Mesenchymal stem cell (in vitro differentiated cells and primary cell): Measurements from ENCODE around the gene FGGY.
"Not testable (repeated sequence)": the region's sequence is repeated elsewhere in the genome, so short reads cannot be mapped to it uniquely, and the experiment has no call there.

Source experiments
- DNase-seq: peaks from one replicate; pipeline ENCODE4 v3.0.0-alpha.2; 2013
- H2AFZ ChIP-seq: one replicate; pipeline ENCODE4 v1.6.1; 2013; ENCODE audit warnings: low read depth, mild to moderate bottlenecking, control low read depth, inconsistent platforms, low read length, moderate library complexity
- H2AK5ac ChIP-seq: 2 replicates; pipeline ENCODE4 v1.6.1; 2013; ENCODE audit warnings: low read length, moderate library complexity, mild to moderate bottlenecking, inconsistent platforms; ENCODE audit not compliant: severe bottlenecking
- H2BK120ac ChIP-seq: one replicate; pipeline ENCODE4 v1.6.1; 2013; ENCODE audit warnings: low read depth, mild to moderate bottlenecking, inconsistent platforms, low read length, moderate library complexity
- H2BK12ac ChIP-seq, 2 experiments: one replicate each; pipeline ENCODE4 v1.6.1; 2013; ENCODE audit warnings: inconsistent platforms in 2 of 2, low read length in 2 of 2, mild to moderate bottlenecking in 2 of 2, moderate library complexity in 2 of 2, control low read depth in 1 of 2
- H2BK15ac ChIP-seq: one replicate; pipeline ENCODE4 v1.6.1; 2013; ENCODE audit warnings: mild to moderate bottlenecking, low read depth, inconsistent platforms; ENCODE audit not compliant: poor library complexity, severe bottlenecking
- H2BK5ac ChIP-seq: 2 replicates; pipeline ENCODE4 v1.6.1; 2013; ENCODE audit warnings: low read depth, mild to moderate bottlenecking, low read length, control low read depth, inconsistent platforms; ENCODE audit not compliant: poor library complexity, severe bottlenecking
- H3K14ac ChIP-seq, 2 experiments: one replicate each; pipeline ENCODE4 v1.6.1; 2013; ENCODE audit warnings: inconsistent platforms in 2 of 2, low read length in 2 of 2, control low read depth in 1 of 2, mild to moderate bottlenecking in 1 of 2, moderate library complexity in 1 of 2
- H3K18ac ChIP-seq, 2 experiments: one replicate each; pipeline ENCODE4 v1.6.1; 2013; ENCODE audit warnings: inconsistent platforms in 2 of 2, low read length in 2 of 2, control low read depth in 1 of 2, low read depth in 1 of 2, mild to moderate bottlenecking in 1 of 2
- H3K23ac ChIP-seq, 2 experiments: one replicate each; pipeline ENCODE4 v1.6.1; 2013; ENCODE audit warnings: inconsistent platforms in 2 of 2, low read length in 2 of 2, mild to moderate bottlenecking in 2 of 2, moderate library complexity in 2 of 2, control low read depth in 1 of 2
- H3K27ac ChIP-seq: 2 replicates; pipeline ENCODE4 v1.5.1; 2013; ENCODE audit warnings: mild to moderate bottlenecking, moderate library complexity, low read length, control low read depth, inconsistent platforms; ENCODE audit not compliant: poor library complexity, severe bottlenecking
- H3K27me3 ChIP-seq, 2 experiments: 2 replicates each; pipeline versions ENCODE4 v1.6.1 to v1.7.0; 2013; ENCODE audit warnings: low read length in 2 of 2, mild to moderate bottlenecking in 2 of 2, moderate library complexity in 2 of 2, control low read depth in 1 of 2, inconsistent platforms in 1 of 2; ENCODE audit not compliant: control insufficient read depth in 1 of 2, insufficient read depth in 1 of 2
- H3K36me3 ChIP-seq, 2 experiments: 2 replicates each; pipeline versions ENCODE4 v1.6.1 to v1.7.0; 2013; ENCODE audit warnings: low read length in 2 of 2, control low read depth in 1 of 2, inconsistent platforms in 1 of 2, low read depth in 1 of 2, mild to moderate bottlenecking in 1 of 2; ENCODE audit not compliant: insufficient read depth in 2 of 2, control insufficient read depth in 1 of 2
- H3K4ac ChIP-seq, 2 experiments: one replicate each; pipeline ENCODE4 v1.6.1; 2013; ENCODE audit warnings: inconsistent platforms in 2 of 2, low read length in 2 of 2, mild to moderate bottlenecking in 2 of 2, moderate library complexity in 2 of 2, control low read depth in 1 of 2, low read depth in 1 of 2
- H3K4me1 ChIP-seq: 2 replicates; pipeline ENCODE4 v1.6.1; 2013; ENCODE audit warnings: low read depth, low read length, control low read depth; ENCODE audit not compliant: control insufficient read depth, insufficient read depth
- H3K4me2 ChIP-seq: 2 replicates; pipeline ENCODE4 v1.6.1; 2013; ENCODE audit warnings: low read length, mild to moderate bottlenecking, inconsistent platforms; ENCODE audit not compliant: poor library complexity, severe bottlenecking
- H3K4me3 ChIP-seq, 2 experiments: 2 replicates each; pipeline versions ENCODE4 v1.5.1 to v1.7.0; 2013; ENCODE audit warnings: low read length in 2 of 2, mild to moderate bottlenecking in 2 of 2, control low read depth in 1 of 2, low read depth in 1 of 2; ENCODE audit not compliant: insufficient read depth in 1 of 2
- H3K79me1 ChIP-seq: replicated peaks from 2 replicates; pipeline ENCODE4 v1.6.1; 2013; ENCODE audit warnings: mild to moderate bottlenecking, control low read depth, low read length, inconsistent platforms; ENCODE audit not compliant: poor library complexity, severe bottlenecking
- H3K9ac ChIP-seq: 2 replicates; pipeline ENCODE4 v1.7.0; 2013; ENCODE audit warnings: mild to moderate bottlenecking, low read length, moderate library complexity
- H3K9me3 ChIP-seq: 2 replicates; pipeline ENCODE4 v1.7.0; 2013; ENCODE audit warnings: mild to moderate bottlenecking, low read length; ENCODE audit not compliant: control insufficient read depth
- H4K8ac ChIP-seq: one replicate; pipeline ENCODE4 v1.6.1; 2013; ENCODE audit warnings: inconsistent platforms, mild to moderate bottlenecking, low read length, moderate library complexity
- H4K91ac ChIP-seq: one replicate; pipeline ENCODE4 v1.6.1; 2013; ENCODE audit warnings: mild to moderate bottlenecking, low read length, inconsistent platforms
- WGBS: methylation state at CpG from one replicate; pipeline ENCODE4 v1.1.7; 2013; ENCODE audit warnings: mixed read lengths; 5-methylcytosine and 5-hydroxymethylcytosine counted together

Gene FGGY

GRCh38 chr1:59643526-59643925, 346.6 kb downstream of the FGGY start:
- H4K8ac ChIP-seq: no peak overlapping the region
- no peak overlapping the region for H3K4me2 ChIP-seq
- H3K4me3 ChIP-seq: no peak overlapping the region
- no peaks in the 10 kb centered on the region for H3K4me1 ChIP-seq
- H3K23ac ChIP-seq: no peak overlapping the region
- no peaks in the 10 kb centered on the region for H3K79me1 ChIP-seq
- no peak overlapping the region for H3K14ac ChIP-seq
- WGBS: 92% methylated on average over 1 of the region's 1 CpG
- H3K36me3 ChIP-seq: no peaks in the 10 kb centered on the region
- H3K4ac ChIP-seq: no peak overlapping the region
- no peak overlapping the region for H2BK5ac ChIP-seq
- H2BK120ac ChIP-seq: no peak overlapping the region
- H4K91ac ChIP-seq: no peak overlapping the region
- no peak overlapping the region for H3K9ac ChIP-seq
- no peaks in the 10 kb centered on the region for H3K9me3 ChIP-seq
- H3K27me3 ChIP-seq: no peaks in the 10 kb centered on the region
- no peak overlapping the region for H3K27ac ChIP-seq
- no peak for DNase-seq
- H2AK5ac ChIP-seq: no peak overlapping the region
- H2BK15ac ChIP-seq: no peak overlapping the region
- no peak overlapping the region for H3K18ac ChIP-seq
- H2AFZ ChIP-seq: no peak overlapping the region
- no peak overlapping the region for H2BK12ac ChIP-seq

- Histone ChIP-seq H2AFZ (no peak overlapping the region), H3K23ac (no peak overlapping the region), H3K9me3 (no peaks in the 10 kb centered on the region), H3K4me2 (no peak overlapping the region), H3K4me3 (no peak overlapping the region), H2BK15ac (no peak overlapping the region), H3K27ac (no peak overlapping the region), H2AK5ac (no peak overlapping the region), H3K27me3 (no peaks in the 10 kb centered on the region), H3K4ac (no peak overlapping the region), H3K18ac (peak overlapping the region in 1 of 2 experiments; percentile 33), H2BK5ac (no peak overlapping the region), H3K36me3 (no peaks in the 10 kb centered on the region), H2BK12ac (no peak overlapping the region), H4K91ac (no peak overlapping the region), H3K14ac (no peak overlapping the region), H3K4me1 (no peaks in the 10 kb centered on the region), H3K79me1 (no peaks in the 10 kb centered on the region), H4K8ac (no peak overlapping the region), H2BK120ac (no peak overlapping the region), H3K9ac (peak overlapping the region; percentile 28)
- 95% methylated on average over 2 of the region's 2 CpGs for WGBS
- no peak for DNase-seq
Observed at GRCh38 chr1:59645893-59646292, 349.0 kb downstream of the FGGY start.

- H3K4me3 ChIP-seq, H3K4me1 ChIP-seq, H3K4ac ChIP-seq, H4K91ac ChIP-seq, H3K18ac ChIP-seq, H3K79me1 ChIP-seq, H2BK120ac ChIP-seq, DNase-seq, H3K9me3 ChIP-seq, H3K23ac ChIP-seq, H4K8ac ChIP-seq, H3K27ac ChIP-seq, H3K36me3 ChIP-seq, H3K14ac ChIP-seq, H2BK12ac ChIP-seq, H2AFZ ChIP-seq, H3K27me3 ChIP-seq, H2BK5ac ChIP-seq, H3K9ac ChIP-seq, H2AK5ac ChIP-seq, H3K4me2 ChIP-seq, H2BK15ac ChIP-seq: not testable (repeated sequence)
- 92% methylated on average over 24 of the region's 30 CpGs for WGBS
Observed at GRCh38 chr1:59653142-59653958, 356.5 kb downstream of the FGGY start.

GRCh38 chr1:59653968-59654367, 357.1 kb downstream of the FGGY start:
- Histone ChIP-seq H3K23ac (no peak overlapping the region), H3K4me3 (no peak overlapping the region)

More at GRCh38 chr1:59653968-59654367, 357.1 kb downstream of the FGGY start:
- H2AFZ ChIP-seq: no peak overlapping the region
- H3K27ac ChIP-seq: no peak overlapping the region
- H2BK5ac ChIP-seq: no peak overlapping the region
- no peak overlapping the region for H4K8ac ChIP-seq
- no peak overlapping the region for H3K14ac ChIP-seq
- no peak overlapping the region for H2BK120ac ChIP-seq
- H2AK5ac ChIP-seq: no peak overlapping the region
- H3K36me3 ChIP-seq: no peaks in the 10 kb centered on the region
- no peak overlapping the region for H2BK15ac ChIP-seq
- H3K79me1 ChIP-seq: no peaks in the 10 kb centered on the region
- no peak overlapping the region for H3K4ac ChIP-seq
- H3K18ac ChIP-seq: no peak overlapping the region
- DNase-seq: no peak
- no peaks in the 10 kb centered on the region for H3K27me3 ChIP-seq
- no peak overlapping the region for H4K91ac ChIP-seq
- no peak overlapping the region for H2BK12ac ChIP-seq
- H3K9me3 ChIP-seq: no peaks in the 10 kb centered on the region
- H3K4me2 ChIP-seq: no peak overlapping the region
- 86% methylated on average over 1 of the region's 2 CpGs for WGBS
- H3K9ac ChIP-seq: no peak overlapping the region
- peaks cover 3% of the 10 kb centered on the region for H3K4me1 ChIP-seq
